ENCODE results near the gene PEX10. TPM values are rescaled to one million over a fixed set of nuclear protein-coding genes. Genes with fewer than 3 reads are reported as not detected.

PEX10 gene
- total RNA-seq, 4 donors from 2014 or later, result 19.2 to 25.7 (median 22.6) TPM

GRCh38 chr1:2427051-2427450, 14.7 kb upstream of the PEX10 start:
- no peak for ATAC-seq

GRCh38 chr1:2426540-2426939, 14.2 kb upstream of the PEX10 start:
- Histone ChIP-seq H3K4me3 (no peak overlapping the region), H3K27ac (no peak overlapping the region), H3K36me3 (no peaks in the 10 kb centered on the region), H3K9me3 (no peaks in the 10 kb centered on the region), H3K4me1 (no peaks in the 10 kb centered on the region), H3K27me3 (peaks cover 12 to 45% (median 23%) of the 10 kb centered on the region in 3 donors)
- intact Hi-C loops (cut with DNase I; ENCODE audit: low total_unique reads), result no loop called here
- no peak for TF ChIP-seq CTCF (IDR thresholded peaks at IDR 0.05 in 4 of 5, conservative IDR thresholded peaks at IDR 0.05 in 1 of 5)
- no peak for TF ChIP-seq POLR2A (IDR thresholded peaks at IDR 0.05)
- DNase-seq (no peak), ATAC-seq (no peak)
- in situ Hi-C loops (cut with MboI; ENCODE audit: low sequenced_read_pairs in 4 of 4), result no loop called here

More at GRCh38 chr1:2427051-2427450, 14.7 kb upstream of the PEX10 start:
- intact Hi-C loops (cut with DNase I; ENCODE audit: low total_unique reads), result no loop called here
- H3K36me3 ChIP-seq, result no peaks in the 10 kb centered on the region
- H3K9me3 ChIP-seq, result no peaks in the 10 kb centered on the region
- H3K27me3 ChIP-seq, result peaks cover 13 to 43% (median 27%) of the 10 kb centered on the region in 3 donors
- no peak overlapping the region for H3K4me3 ChIP-seq
- no peak for TF ChIP-seq CTCF (IDR thresholded peaks at IDR 0.05 in 4 of 5, conservative IDR thresholded peaks at IDR 0.05 in 1 of 5)
- DNase-seq, result no peak
- no peaks in the 10 kb centered on the region for H3K4me1 ChIP-seq
- in situ Hi-C loops (cut with MboI; ENCODE audit: low sequenced_read_pairs in 4 of 4), result no loop called here
- no peak overlapping the region for H3K27ac ChIP-seq

GRCh38 chr1:2425892-2426291, 13.5 kb upstream of the PEX10 start:
- Histone ChIP-seq H3K27ac (no peak overlapping the region), H3K9me3 (no peaks in the 10 kb centered on the region), H3K4me3 (no peak overlapping the region), H3K4me1 (no peaks in the 10 kb centered on the region), H3K27me3 (peaks cover 12 to 50% (median 23%) of the 10 kb centered on the region in 3 donors), H3K36me3 (no peaks in the 10 kb centered on the region)
- in situ Hi-C loops (cut with MboI; ENCODE audit: low sequenced_read_pairs in 4 of 4), result no loop called here
- no peak for ATAC-seq
- intact Hi-C loops (cut with DNase I; ENCODE audit: low total_unique reads), result no loop called here
- no peak for TF ChIP-seq POLR2A (IDR thresholded peaks at IDR 0.05)
- TF ChIP-seq CTCF (IDR thresholded peaks at IDR 0.05 in 4 of 5, conservative IDR thresholded peaks at IDR 0.05 in 1 of 5), result no peak
- DNase-seq, result no peak

GRCh38 chr1:2422523-2422922, 10.2 kb upstream of the PEX10 start:
- Histone ChIP-seq H3K4me3 (no peak overlapping the region), H3K27me3 (peaks cover 29 to 61% (median 40%) of the 10 kb centered on the region in 3 donors), H3K9me3 (no peaks in the 10 kb centered on the region), H3K27ac (no peak overlapping the region), H3K36me3 (no peaks in the 10 kb centered on the region), H3K4me1 (no peaks in the 10 kb centered on the region)
- no peak for ATAC-seq
- in situ Hi-C loops (cut with MboI; ENCODE audit: low sequenced_read_pairs in 4 of 4), result loop anchor here in 1 of 4 donors (25.0 kb wide), 1 partner anchor 365 kb away; no protein-coding TSS in a partner anchor
- TF ChIP-seq CTCF (IDR thresholded peaks at IDR 0.05 in 4 of 5, conservative IDR thresholded peaks at IDR 0.05 in 1 of 5) (no peak), POLR2A (IDR thresholded peaks at IDR 0.05) (no peak)
- DNase-seq, result no peak
- intact Hi-C loops (cut with DNase I; ENCODE audit: low total_unique reads), result no loop called here

GRCh38 chr1:2419416-2419815, 7.1 kb upstream of the PEX10 start:
- intact Hi-C loops (cut with DNase I; ENCODE audit: low total_unique reads) (no loop called here), in situ Hi-C loops (cut with MboI; ENCODE audit: low sequenced_read_pairs in 4 of 4) (loop anchor here (10.0 to 25.0 kb wide), 2 partner anchors 125 to 368 kb away; no protein-coding TSS in a partner anchor)
- H3K27ac ChIP-seq, result no peak overlapping the region
- no peaks in the 10 kb centered on the region for H3K4me1 ChIP-seq
- H3K4me3 ChIP-seq, result no peak overlapping the region
- peaks cover 43 to 76% (median 57%) of the 10 kb centered on the region in 3 donors for H3K27me3 ChIP-seq
- ATAC-seq (no peak), DNase-seq (no peak)
- H3K36me3 ChIP-seq, result no peaks in the 10 kb centered on the region
- no peaks in the 10 kb centered on the region for H3K9me3 ChIP-seq
- TF ChIP-seq CTCF (IDR thresholded peaks at IDR 0.05 in 4 of 5, conservative IDR thresholded peaks at IDR 0.05 in 1 of 5) (no peak), POLR2A (IDR thresholded peaks at IDR 0.05) (no peak)

Measured in gastrocnemius medialis (tissue), 4 donors.